NCI-H128 (cell line): ENCODE measurements around the gene POLD1.
A peak's percentile ranks its signal among the peaks of the same experiment; 100 is the strongest.

Experiments used
- DNase-seq: peaks from one replicate; lab custom pipeline; 2025; ENCODE audit not compliant: unreplicated experiment; lab: John Stamatoyannopoulos, UW

Gene POLD1

GRCh38 chr19:50417111-50418081 is 33.2 kb downstream of the POLD1 start:
- no peak for DNase-seq

DNA sequence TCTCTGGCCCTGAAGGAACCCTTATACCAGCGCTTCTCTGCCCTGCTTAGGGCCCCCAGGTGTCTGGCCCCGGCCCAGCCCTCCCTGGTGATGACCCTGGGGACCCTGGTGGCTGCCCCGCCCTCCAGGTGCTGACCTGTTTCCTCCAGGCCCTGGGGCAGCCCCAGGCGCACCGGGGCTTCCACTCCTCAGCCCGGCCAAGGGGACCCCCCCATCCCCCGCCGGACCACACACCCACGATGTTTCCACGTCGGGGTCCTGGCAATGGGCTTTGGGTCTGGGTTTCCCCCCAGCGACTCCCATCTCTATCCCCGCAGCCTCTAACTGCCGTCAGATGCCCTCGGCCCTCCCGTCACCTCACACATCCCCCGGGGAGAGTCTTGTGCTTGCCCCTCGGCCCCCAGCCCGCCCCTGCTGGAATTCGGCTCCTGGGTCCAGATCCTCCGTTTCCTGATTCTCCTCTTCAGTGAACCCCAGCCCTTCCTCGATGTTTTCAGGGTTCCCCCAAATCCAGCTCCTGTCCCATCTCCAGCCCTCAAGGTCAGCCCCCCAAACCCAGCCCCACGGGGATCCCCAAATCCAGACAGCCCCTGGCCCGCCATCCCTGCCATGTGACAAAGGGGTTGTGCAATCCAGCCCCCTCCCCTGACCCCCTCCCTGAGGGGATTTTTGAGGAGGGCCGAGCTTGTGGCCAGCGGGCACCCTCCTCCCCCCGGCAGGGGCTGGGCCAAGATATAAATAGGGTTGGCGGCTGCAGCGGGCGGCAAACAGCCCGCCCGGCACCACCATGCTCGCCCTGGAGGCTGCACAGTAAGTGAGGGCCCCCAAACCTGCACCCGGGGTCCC is 34.3 kb downstream of the POLD1 start, which contains the start of gene SPIB:
SPIB (plus strand) TSS at position 763 of the 846 bp plus-strand sequence; CDS start at position 788, 25 bp downstream.
- DNase-seq: no peak

DNA sequence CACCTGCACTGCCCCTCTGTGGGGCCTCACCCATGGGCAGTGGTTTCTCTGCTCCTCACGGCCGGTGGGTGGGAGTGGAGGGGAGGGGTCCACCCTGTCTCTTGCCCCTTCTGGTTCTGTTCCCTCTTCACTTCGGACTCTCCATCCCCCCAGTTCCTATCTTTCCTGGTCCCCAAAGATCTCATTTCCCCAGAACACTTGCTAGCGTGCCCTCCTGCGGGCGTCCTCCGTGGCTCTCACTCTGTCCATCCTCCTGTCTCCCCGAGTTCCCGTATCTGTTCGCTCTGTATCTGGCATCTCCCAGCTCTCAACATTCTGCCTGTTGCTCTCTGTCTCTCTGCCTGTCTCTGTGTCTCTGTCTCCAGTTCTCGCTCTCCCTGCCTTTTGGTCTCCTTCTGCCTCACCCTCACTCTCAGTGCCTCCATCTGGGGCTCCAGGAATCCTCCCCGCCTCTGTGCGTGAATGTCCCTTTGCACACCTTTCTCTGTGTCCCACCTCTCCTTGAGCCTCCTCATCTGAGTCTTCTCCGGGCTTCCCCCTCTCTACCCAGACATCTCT is 35.0 kb downstream of the POLD1 start:
- no peak for DNase-seq

DNA sequence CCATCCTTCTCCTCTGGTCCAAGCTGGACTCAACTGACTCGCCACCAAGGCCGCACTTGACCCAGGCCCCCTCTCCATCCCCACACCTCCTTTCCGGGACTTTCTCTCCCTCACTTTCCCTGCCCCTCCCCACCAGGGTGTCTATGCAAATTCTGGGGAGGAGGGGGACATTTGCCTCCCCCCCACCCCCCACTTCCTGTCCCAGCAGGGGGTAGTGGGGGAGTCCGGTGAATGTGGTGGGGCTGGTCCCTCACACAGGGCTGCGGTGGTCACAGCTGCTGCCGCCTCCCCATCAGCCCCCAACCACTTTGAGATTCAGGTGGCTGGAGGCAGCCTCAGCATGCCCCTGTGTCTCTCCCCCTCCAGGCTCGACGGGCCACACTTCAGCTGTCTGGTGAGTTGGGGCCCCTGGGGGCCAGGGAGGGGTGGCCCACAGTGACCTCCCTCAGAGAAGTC is 35.5 kb downstream of the POLD1 start:
- no peak for DNase-seq

DNA sequence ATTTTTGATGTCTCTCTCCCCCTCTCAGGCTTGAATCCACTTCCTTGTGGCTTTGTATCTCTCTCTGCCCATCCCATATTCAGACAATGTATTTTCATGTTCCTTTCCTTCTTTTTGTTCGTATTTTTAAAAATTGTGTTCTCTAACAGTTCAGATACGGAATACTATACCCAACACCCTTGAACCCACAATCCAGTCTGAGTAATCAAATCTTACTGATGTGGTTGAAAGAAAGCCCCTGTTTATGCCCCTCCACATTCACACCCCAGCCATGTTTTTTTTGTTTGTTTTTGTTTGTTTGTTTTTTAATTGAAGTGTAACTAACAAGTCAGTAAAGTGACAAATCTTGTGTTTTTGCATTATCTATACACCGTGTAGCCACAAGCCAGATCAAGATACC is 36.0 kb downstream of the POLD1 start:
- no peak for DNase-seq

DNA sequence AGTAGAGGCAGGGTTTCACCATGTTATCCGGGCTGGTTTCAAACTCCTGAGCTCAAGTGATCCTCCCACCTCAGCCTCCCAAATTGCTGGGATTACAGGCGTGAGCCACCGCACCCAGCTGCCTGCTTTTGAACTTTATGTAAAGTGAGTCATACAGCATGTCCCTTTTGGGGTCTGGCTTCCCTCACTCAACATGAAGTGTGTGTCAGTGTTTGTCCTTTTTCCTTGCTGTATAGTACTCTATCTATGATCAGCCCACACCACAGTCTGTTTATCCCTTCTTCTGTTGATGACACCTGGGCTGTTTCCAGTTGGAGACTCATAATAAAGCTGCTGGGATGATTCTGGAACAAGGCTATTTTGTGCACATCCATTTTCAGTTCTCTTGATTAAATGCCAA is 36.7 kb downstream of the POLD1 start:
- no peak for DNase-seq

DNA sequence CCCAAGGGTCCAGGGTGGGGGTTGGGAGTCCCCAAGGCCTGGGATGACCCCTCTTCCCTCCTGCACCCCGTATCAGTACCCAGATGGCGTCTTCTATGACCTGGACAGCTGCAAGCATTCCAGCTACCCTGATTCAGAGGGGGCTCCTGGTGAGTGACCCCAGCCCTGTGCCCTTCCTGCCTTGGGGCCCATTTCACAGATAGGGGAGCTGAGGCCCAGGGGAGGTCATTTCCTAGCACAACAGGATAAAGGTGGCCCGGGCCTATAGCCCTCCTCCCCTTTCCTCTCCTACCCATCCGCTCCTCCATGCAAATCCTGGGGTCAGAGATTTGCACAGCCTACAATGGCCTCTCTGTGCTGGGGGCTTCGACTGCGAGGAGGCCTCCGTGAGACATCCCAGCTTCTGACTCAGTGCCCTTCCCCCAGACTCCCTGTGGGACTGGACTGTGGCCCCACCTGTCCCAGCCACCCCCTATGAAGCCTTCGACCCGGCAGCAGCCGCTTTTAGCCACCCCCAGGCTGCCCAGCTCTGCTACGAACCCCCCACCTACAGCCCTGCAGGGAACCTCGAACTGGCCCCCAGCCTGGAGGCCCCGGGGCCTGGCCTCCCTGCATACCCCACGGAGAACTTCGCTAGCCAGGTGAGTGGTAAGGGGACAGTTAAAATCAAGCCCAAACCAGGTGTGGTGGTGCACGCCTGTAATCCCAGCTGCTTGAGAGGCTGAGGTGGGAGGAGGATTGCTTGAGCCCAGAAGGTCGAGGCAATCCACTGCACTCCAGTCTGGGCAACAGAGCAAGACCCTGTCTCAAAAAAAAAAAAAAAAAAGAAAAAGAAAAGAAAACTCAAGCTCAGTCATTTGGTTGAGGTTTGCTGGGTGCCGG is 38.5 kb downstream of the POLD1 start:
- DNase-seq: no peak

DNA sequence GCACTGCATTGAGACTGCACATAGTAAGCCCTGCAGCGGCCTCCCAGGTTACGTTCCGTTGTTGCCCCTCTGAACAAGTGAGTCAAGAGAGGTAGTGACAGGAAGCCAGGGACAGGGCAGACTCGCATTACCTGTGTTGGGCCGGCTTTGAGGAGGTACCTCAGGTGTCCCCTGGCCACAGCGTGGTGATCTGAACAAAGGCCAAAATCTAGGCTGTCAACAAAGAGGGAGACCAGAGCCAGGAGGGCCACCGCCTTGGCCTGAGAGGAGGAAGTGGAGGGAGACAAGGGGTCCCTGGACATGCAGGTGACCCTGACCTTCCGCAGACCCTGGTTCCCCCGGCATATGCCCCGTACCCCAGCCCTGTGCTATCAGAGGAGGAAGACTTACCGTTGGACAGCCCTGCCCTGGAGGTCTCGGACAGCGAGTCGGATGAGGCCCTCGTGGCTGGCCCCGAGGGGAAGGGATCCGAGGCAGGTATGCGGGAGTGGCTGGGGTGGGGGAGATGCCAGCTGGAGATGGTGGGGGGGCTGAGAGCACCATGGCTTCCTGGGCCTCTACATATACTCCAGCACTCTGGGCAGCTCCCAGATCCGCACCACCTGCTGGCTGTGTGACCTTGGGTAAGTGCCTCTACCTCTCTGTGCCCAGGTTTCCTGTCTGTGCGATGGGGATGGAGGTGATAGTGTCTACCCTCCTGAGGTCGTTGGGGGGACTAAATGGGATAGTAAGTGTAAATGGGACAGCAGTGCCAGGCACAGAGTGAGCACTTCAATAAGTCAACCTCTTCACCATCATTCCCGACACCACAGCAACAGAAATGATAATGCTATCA is 39.3 kb downstream of the POLD1 start:
- no peak for DNase-seq

DNA sequence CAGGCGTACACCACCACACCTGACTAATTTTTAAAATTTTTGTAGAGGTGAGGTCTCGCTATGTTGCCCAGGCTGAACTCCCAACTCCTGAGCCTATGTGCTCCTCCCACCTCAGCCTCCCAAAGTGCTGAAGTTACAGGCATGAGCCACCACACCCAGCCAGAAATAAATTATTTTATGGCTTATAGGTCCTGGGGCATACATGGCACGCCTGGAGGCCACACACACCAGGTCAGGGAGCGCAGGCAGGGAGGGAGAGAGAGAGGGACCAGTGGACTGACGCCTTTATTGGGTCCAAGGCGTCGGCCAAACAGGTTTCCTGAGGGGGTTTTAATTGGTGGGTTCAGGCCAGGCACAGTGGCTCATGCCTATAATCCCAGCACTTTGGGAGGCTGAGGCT is 41.4 kb downstream of the POLD1 start:
- DNase-seq: no peak

DNA sequence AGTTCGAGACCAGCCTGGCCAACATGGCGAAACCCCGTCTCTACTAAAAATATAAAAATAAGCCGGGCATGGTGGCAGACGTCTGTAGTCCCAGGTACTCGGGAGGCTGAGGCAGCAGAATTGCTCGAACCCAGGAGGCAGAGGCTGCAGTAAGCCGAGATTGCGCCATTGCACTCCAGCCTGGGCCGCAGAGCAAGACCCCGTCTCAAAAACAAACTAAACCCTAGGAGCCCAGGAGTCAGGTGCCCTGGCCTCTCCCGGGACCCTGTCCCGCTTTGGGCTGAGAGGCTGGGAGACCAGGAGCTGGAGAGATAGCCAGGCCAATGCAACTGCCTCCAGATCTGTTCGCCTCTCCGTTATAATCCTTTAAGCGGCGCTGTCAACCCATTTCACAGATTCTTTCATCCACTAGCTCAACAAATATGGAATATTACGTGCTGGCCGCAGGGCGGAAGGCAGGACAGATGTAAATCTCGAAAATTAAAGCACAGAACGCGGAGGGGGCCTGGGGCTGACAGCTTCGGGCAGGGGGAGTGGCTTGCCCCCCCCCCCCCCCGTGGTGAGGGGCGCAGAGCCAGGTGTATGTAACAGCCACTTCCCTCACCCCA is 43.3 kb downstream of the POLD1 start:
- DNase-seq: no peak

GRCh38 chr19:50427997-50428425 is 43.9 kb downstream of the POLD1 start:
- no peak for DNase-seq

- no peak for DNase-seq
Observed at GRCh38 chr19:50428772-50429463, 44.8 kb downstream of the POLD1 start.

DNA sequence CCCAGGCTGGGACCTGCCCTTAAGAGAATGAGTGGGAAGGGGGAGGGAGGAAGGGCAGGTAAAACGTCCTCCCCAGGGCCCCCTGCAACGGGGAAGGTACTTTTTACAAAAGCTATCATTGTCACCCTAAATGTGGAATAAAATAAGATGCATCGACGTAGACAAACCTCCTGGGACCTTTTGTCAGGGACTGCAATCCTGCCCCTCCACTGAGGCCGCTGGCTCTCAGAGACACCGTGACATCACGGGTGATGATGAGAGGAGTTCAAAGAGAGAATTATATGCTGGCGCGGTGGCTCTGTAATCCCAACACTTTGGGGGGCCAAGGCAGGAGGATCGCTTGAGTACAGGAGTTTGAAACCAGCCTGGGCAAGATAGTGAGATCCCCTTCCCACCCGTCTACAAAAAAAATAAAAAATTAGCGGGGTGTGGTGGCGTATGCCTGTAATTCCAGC is 46.8 kb downstream of the POLD1 start:
- no peak for DNase-seq

- DNase-seq: peak; percentile 61
Observed at GRCh38 chr19:50431343-50432220, 47.4 kb downstream of the POLD1 start.

DNA sequence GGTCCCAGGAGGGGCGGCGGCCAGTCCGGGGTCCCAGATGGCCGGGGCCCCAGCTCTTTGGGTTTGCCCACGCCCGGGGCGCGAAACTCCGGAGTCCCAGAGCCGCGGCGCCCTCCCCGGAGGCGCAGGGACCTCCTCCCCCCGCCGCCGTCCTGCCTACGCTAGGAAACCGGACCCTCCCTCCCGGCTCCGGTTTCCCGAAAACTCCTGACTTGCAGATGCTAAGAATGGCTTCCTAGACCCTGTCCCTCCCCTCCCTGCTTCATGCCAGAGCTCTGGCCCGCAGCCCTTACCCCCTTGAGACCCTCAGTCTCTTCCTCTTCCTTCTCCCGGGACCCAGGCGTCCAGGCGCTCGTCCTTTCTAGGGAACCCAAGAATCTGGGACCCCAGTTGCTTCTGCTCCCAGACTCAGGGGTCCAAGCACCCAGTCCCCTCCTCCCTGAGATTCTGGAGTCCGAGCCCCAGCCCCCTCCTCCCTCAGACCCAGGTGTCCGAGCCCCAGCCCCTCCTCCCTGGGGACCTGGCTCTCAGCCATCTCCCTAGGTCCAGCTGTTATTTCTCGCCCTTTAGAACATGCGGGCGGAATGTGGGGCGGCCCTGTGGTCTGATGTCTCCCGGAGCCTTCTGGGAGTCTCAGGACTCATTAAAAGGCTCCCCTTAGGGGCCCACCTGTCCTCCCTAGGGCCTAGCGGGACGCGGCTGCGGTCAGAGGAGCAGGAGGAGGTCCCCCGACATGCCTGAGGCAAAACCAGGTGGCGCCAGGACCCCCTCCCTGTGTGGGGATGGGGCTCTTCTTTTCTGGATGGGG is 48.3 kb downstream of the POLD1 start, which contains the start of gene MYBPC2:
MYBPC2 (plus strand) TSS at position 672 of the 808 bp plus-strand sequence; CDS start at position 734, 62 bp downstream.
- DNase-seq: no peak
